ENCODE data around the gene NPAS3.

The NPAS3 gene

GRCh38 chr14:33774723-33775470 lies 836.2 kb downstream of the NPAS3 start:
- no peak for DNase-seq
- Histone ChIP-seq H3K27ac (ENCODE audit: low read length) (no peak overlapping the region), H2AFZ (ENCODE audit: low read depth, low read length) (no peak overlapping the region), H3K4me3 (ENCODE audit: low read depth in 1 of 2, low read length in 2 of 2) (no peak overlapping the region), H3K27me3 (ENCODE audit: insufficient read depth, low read length, poor library complexity) (peaks cover 15% of the 10 kb centered on the region), H3K9me3 (ENCODE audit: insufficient read depth, low read length, severe bottlenecking) (no peaks in the 10 kb centered on the region), H3K79me2 (ENCODE audit: insufficient read depth, low read length) (no peaks in the 10 kb centered on the region), H3K9ac (ENCODE audit: low read depth, low read length) (no peak overlapping the region), H3K4me1 (ENCODE audit: insufficient read depth, low read length) (no peaks in the 10 kb centered on the region), H4K20me1 (ENCODE audit: insufficient read depth, low read length) (no peaks in the 10 kb centered on the region), H3K4me2 (ENCODE audit: insufficient read depth, low read length) (no peak overlapping the region), H3K36me3 (ENCODE audit: insufficient read depth, low read length) (no peaks in the 10 kb centered on the region)
- TF ChIP-seq CTCF (IDR thresholded peaks at IDR 0.05; ENCODE audit: borderline replicate concordance, extremely low read depth, low read length, poor library complexity, severe bottlenecking) (no peak), EZH2 (IDR thresholded peaks at IDR 0.05; ENCODE audit: borderline replicate concordance, low read depth, low read length, severe bottlenecking) (no peak)
- no peak for ATAC-seq (ENCODE audit: insufficient read depth, low read depth)

DNA sequence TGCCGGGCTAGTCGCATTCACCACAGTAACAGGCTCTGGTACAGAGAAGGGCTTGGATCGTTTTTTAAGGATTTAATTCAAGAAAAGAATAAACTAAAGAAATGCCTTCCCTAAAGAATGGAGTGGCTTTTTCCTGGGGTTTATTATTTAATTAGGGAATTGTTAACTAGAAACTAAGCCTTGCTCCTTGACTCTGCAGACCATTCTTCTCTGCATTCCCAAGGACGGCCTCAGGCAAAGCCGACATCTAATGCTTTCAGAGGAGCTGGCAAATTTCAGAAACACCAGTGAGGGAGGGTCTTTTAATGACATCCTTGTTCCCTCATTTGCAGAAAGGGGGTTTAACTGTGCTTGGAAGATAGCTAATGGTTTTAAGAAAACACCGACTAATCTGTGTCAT lies 838.2 kb downstream of the NPAS3 start:
- no peak for TF ChIP-seq CTCF (IDR thresholded peaks at IDR 0.05; ENCODE audit: borderline replicate concordance, extremely low read depth, low read length, poor library complexity, severe bottlenecking)
- TF ChIP-seq EZH2 (IDR thresholded peaks at IDR 0.05; ENCODE audit: borderline replicate concordance, low read depth, low read length, severe bottlenecking) = no peak
- no peaks in the 10 kb centered on the region for H3K4me1 ChIP-seq (ENCODE audit: insufficient read depth, low read length)
- H4K20me1 ChIP-seq (ENCODE audit: insufficient read depth, low read length) = no peaks in the 10 kb centered on the region
- H3K4me2 ChIP-seq (ENCODE audit: insufficient read depth, low read length) = no peak overlapping the region
- H3K27me3 ChIP-seq (ENCODE audit: insufficient read depth, low read length, poor library complexity) = peaks cover 20% of the 10 kb centered on the region
- no peak for DNase-seq
- H3K27ac ChIP-seq (ENCODE audit: low read length) = no peak overlapping the region
- H3K9ac ChIP-seq (ENCODE audit: low read depth, low read length) = no peak overlapping the region
- H3K4me3 ChIP-seq (ENCODE audit: low read depth in 1 of 2, low read length in 2 of 2) = no peak overlapping the region
- H3K9me3 ChIP-seq (ENCODE audit: insufficient read depth, low read length, severe bottlenecking) = no peaks in the 10 kb centered on the region
- no peak overlapping the region for H2AFZ ChIP-seq (ENCODE audit: low read depth, low read length)
- ATAC-seq (ENCODE audit: insufficient read depth, low read depth) = no peak
- H3K36me3 ChIP-seq (ENCODE audit: insufficient read depth, low read length) = no peaks in the 10 kb centered on the region
- H3K79me2 ChIP-seq (ENCODE audit: insufficient read depth, low read length) = no peaks in the 10 kb centered on the region

GRCh38 chr14:33777681-33778080 lies 839.0 kb downstream of the NPAS3 start:
- no peak overlapping the region for H3K9ac ChIP-seq (ENCODE audit: low read depth, low read length)
- H2AFZ ChIP-seq (ENCODE audit: low read depth, low read length) = no peak overlapping the region
- H3K27me3 ChIP-seq (ENCODE audit: insufficient read depth, low read length, poor library complexity) = peaks cover 20% of the 10 kb centered on the region
- H3K4me1 ChIP-seq (ENCODE audit: insufficient read depth, low read length) = no peaks in the 10 kb centered on the region
- no peak for ATAC-seq (ENCODE audit: insufficient read depth, low read depth)
- no peak overlapping the region for H3K4me2 ChIP-seq (ENCODE audit: insufficient read depth, low read length)
- H4K20me1 ChIP-seq (ENCODE audit: insufficient read depth, low read length) = no peaks in the 10 kb centered on the region
- no peaks in the 10 kb centered on the region for H3K79me2 ChIP-seq (ENCODE audit: insufficient read depth, low read length)
- H3K36me3 ChIP-seq (ENCODE audit: insufficient read depth, low read length) = no peaks in the 10 kb centered on the region
- no peak for DNase-seq
- H3K27ac ChIP-seq (ENCODE audit: low read length) = no peak overlapping the region
- TF ChIP-seq CTCF (IDR thresholded peaks at IDR 0.05; ENCODE audit: borderline replicate concordance, extremely low read depth, low read length, poor library complexity, severe bottlenecking) (no peak), EZH2 (IDR thresholded peaks at IDR 0.05; ENCODE audit: borderline replicate concordance, low read depth, low read length, severe bottlenecking) (no peak)
- H3K9me3 ChIP-seq (ENCODE audit: insufficient read depth, low read length, severe bottlenecking) = no peaks in the 10 kb centered on the region
- H3K4me3 ChIP-seq (ENCODE audit: low read depth in 1 of 2, low read length in 2 of 2) = no peak overlapping the region

Data from DND-41 (cell line).